Stimulated activated CD8-positive, alpha-beta memory T cell treated with anti-CD3 and anti-CD28 coated beads, Interleukin-7, amount 100 ng/mL, for 48 hours (primary cell): ENCODE measurements around the gene RTN3.
"Not testable (repeated sequence)": the region's sequence is repeated elsewhere in the genome, so short reads cannot be mapped to it uniquely, and the experiment has no call there.

Source experiments
- DNase-seq, 2 donors: peaks; one replicate each; pipeline ENCODE4 v3.0.0-alpha.2; 2020; ENCODE audit warnings: low read depth in 1 of 2; ENCODE audit errors: extremely low read depth in 1 of 2

Gene RTN3, protein sequence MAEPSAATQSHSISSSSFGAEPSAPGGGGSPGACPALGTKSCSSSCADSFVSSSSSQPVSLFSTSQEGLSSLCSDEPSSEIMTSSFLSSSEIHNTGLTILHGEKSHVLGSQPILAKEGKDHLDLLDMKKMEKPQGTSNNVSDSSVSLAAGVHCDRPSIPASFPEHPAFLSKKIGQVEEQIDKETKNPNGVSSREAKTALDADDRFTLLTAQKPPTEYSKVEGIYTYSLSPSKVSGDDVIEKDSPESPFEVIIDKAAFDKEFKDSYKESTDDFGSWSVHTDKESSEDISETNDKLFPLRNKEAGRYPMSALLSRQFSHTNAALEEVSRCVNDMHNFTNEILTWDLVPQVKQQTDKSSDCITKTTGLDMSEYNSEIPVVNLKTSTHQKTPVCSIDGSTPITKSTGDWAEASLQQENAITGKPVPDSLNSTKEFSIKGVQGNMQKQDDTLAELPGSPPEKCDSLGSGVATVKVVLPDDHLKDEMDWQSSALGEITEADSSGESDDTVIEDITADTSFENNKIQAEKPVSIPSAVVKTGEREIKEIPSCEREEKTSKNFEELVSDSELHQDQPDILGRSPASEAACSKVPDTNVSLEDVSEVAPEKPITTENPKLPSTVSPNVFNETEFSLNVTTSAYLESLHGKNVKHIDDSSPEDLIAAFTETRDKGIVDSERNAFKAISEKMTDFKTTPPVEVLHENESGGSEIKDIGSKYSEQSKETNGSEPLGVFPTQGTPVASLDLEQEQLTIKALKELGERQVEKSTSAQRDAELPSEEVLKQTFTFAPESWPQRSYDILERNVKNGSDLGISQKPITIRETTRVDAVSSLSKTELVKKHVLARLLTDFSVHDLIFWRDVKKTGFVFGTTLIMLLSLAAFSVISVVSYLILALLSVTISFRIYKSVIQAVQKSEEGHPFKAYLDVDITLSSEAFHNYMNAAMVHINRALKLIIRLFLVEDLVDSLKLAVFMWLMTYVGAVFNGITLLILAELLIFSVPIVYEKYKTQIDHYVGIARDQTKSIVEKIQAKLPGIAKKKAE

DNA sequence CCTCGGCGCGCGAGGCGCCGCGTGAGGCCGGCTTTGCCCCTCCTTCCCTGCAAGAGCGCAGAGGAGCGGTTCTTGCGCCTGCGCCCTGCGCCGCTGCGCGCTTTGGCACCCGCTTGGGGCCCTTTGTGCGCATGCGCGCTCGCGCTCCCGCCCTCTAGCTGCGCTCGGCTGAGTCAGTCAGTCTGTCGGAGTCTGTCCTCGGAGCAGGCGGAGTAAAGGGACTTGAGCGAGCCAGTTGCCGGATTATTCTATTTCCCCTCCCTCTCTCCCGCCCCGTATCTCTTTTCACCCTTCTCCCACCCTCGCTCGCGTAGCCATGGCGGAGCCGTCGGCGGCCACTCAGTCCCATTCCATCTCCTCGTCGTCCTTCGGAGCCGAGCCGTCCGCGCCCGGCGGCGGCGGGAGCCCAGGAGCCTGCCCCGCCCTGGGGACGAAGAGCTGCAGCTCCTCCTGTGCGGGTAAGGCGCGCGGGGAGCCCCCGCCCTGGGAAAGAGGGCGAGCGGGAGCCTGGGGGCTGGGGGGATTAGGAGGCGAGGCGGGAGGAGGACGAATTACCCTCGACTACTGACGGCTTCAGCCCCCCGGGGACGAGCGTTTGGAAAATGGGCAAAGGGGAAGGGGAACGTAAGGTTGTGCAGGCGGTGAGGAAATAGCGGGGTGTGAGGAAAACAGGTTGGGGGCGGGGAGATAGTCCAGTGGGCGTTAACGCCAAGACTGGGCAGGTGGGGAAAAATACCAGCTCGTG lies at the start of gene RTN3:
TSS of gene RTN3 (plus strand) at position 180 of the 745 bp plus-strand sequence. CDS start at position 317, 137 bp downstream.
- DNase-seq = peak; percentile 96 to 98

DNA sequence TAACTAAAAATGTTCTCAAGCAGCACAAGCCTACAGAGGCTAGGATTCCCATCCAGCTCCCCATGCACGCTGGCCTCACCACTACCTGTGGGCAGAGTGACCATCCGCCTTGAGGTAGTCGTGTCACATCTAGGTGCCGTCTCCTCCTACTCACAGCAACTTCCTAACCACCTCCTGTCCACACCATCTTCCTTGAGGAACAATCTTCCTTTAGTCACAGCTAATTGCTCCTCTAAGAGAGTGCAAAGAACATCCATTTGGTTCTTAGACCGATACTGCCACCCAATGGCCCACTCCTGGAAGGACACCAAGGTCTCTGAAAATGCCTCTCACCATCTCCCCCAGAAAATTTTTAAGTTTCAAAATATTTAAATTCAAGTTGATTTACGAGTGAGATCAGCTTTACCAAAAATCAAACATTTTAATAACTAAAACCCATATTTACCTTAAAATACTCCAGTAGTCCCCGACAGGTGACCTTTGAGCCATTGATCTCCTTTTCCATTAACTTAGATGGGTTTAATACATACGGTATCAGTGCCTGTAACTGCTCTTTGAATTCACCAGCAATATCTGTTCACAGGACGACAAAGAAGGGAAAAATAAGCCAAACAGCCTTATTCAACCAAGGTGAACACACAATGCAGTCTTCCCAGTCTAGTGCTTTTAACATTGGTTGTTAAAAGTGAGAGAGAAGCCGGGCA lies 45.4 kb upstream of the RTN3 start:
- peak; percentile 18 to 25 for DNase-seq

DNA sequence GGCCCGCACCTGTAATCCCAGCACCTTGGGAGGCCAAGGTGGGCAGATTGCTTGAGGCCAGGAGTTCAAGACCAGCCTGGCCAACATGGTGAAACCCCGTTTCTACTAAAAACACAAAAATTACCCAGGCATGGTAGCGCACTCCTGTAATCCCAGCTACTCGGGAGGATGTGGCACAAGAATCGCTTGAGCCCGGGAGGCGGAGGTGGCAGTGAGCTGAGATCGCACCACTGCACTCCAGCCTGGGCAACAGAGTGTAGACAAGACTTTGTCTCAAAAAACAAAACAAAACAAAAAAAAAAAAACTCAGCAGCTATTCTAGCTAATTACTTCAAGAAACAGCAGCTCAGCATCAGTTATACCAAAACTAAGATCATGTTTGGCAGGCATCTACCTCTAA lies 42.9 kb upstream of the RTN3 start:
- not testable (repeated sequence) for DNase-seq

DNA sequence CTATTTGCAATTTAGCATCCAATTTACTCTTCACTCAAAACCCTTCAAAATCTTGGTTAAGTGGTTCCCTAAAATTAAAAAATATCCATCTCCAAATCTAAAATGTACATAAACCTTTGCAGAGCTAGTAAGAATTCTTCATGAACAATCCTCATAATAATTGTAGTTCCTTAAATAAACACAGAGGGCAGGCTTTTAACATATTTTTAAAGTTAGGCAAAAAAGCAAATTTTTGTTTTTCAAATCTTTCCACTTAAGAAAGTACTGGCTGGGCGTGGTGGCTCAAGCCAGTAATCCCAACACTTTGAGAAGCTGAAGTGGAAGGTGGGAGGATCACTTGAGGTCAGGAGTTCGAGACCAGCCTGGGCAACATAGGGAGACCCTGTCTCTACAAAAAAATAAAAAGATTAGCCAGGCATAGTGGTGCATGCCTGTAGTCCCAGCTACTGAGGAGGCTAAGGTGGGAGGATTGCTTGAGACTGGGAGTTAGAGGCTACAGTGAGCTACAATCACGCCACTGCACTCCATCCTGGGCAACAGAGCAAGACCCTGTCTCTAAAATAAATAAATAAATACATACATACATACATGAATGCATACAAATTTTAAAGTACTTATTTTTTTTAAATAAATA lies 42.0 kb upstream of the RTN3 start:
- no peak for DNase-seq

DNA sequence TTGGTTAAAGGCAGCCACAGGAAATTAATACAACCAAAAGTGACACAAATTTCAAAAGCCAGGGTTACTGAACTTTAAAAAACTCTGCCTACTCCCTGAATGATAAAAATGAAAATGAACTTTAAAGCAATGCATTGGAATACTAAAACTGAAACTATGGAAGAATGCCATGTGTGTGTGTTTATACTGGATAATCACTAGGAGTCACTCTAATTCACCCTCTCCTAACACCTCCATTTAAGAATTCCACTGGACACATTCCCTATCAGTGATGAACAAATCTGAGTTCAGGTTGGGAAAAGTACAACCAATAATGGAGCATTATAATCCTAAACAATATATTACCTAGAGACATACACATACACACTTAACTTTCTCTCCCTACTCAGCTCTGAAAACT lies 39.6 kb upstream of the RTN3 start:
- no peak for DNase-seq

DNA sequence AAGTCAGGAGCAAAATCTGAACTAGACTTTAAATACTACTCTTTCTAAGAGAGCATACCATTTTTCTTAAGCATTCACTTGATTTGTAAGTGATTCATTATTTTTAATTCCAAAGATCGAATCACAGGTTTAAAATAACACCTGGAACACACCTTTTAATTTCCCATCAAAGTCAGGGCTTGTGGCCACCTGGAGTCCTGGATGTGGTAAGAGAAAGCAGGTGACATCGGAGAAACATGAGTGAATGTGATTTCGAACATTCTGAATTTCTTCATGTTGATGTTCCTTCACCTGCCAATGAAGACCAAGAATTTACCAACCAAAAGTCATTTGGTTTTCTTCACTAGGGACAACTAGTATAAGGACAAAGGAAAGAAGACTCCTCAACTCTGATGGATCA lies 38.1 kb upstream of the RTN3 start:
- no peak for DNase-seq

DNA sequence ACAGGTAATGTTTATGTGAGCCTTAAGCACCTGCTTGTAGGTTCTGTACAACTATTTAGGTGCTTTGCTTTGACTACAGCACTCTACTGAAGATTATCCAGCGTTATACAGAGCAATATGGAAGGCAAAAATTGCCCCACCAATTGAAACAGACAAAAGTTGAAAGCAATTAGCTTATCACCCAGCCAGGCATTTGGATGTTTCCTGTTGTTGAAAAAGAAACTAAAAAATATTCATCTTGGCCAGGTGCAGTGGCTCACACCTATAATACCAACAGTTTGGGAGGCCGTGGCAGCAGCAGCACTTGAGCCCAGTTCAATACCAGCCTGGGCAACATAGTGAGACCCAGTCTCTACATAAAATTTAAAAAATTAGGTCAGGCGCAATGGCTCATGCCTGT lies 28.6 kb upstream of the RTN3 start:
- DNase-seq = no peak

DNA sequence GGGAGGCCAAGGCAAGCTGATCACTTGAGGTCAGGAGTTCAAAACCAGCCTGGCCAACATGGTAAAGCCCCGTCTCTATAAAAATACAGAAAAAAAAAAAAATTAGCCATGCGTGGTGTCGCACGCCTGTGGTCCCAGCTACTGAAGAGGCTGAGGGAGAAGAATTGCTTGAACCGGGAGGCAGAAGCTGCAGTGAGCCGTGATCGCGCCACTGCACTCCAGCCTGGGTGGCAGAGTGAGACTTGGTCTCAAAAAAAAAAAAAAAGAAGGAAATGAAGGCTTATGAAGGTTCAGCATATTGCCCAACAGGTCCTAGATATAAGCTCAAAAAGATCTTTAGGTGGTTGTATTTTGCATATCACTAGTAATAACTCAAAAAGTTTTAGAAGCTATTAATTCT lies 20.3 kb upstream of the RTN3 start:
- no peak for DNase-seq

DNA sequence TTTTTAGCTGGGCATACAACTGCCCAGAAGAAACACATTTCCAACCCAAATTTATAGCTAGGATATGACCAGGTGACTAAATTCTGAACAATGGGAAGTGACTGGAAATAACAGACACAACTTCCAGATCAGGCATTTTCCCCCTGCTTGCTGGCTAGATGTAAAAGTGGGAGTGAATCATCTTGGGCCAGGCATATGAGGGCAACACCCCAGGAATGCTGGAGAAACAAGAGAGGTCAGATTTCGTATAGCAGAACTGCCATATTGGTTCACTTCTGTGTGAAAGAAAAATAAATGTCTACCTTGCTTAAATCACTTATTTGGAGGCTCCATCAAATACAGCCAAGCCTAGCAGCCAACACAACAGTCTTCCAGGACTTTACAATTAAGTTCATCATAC lies 17.5 kb upstream of the RTN3 start:
- DNase-seq = no peak

DNA sequence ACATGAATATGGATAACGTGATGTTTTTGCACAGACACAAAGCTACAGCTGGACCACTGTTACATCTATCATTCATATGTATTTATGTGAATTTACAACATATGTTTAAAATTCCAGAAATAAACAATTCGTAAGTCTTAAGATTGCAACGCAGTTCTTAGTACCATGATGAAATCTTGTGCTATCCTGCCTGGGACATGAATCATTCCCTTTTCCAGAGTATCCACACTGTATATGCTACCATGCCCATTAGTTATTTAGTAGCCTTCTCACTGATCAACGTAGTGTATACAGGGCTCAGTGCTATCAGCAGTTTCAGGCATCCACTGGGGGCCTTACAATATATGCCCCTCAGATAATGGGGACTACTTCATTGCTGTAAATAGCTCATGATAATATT lies 14.4 kb upstream of the RTN3 start:
- no peak for DNase-seq

DNA sequence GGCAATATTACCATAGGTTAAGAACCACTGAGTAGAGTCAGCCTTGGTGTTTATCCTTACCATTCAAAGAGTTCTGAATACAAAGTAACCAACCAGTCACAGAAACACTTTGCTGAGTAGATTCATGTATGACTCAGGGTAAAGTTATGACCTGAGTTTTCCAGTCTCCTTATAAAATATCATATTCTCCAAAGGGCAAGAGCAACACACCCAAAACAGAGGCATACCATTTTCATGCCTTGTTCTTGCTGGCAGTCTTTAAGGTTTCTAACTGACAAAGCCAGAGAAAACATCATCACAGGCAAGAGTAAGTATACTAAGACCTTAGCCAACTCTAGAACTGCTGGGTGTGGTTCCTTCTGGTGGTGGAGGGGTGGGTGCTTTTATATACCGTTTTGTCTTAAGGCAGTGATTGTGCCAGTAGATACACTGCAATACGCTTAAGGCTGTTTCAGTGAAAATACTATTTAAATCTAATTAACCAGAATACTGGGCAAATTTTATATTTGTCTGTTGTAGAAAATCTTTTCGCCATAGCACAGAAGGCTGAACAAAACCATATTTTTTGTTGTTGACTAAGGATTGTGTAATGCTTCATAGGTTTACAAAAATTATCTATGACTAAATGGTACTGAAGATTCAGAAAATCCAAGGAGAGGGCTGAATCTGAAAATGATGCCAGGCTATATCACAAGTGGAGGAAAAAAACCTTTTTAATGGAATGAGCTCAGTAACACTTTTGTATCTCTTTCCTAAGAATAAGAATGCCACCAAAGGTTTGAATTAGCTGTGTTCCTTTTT lies 13.1 kb upstream of the RTN3 start:
- DNase-seq = no peak

DNA sequence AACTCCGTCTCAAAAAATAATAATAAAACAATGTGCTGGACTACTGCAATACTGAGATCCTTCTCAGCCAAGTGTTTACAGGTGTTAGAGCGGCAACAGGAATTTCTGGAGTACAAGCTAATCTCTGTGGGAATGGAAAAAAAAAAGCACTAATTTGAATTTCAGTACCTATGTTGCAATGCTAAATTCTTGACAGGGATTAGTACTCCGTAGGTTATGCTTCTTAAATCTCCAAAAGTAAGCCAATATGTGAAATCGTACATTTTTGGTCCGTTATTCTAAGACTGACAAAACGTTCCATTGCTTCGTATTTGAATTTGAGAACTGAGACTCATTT lies 11.2 kb upstream of the RTN3 start:
- no peak for DNase-seq

DNA sequence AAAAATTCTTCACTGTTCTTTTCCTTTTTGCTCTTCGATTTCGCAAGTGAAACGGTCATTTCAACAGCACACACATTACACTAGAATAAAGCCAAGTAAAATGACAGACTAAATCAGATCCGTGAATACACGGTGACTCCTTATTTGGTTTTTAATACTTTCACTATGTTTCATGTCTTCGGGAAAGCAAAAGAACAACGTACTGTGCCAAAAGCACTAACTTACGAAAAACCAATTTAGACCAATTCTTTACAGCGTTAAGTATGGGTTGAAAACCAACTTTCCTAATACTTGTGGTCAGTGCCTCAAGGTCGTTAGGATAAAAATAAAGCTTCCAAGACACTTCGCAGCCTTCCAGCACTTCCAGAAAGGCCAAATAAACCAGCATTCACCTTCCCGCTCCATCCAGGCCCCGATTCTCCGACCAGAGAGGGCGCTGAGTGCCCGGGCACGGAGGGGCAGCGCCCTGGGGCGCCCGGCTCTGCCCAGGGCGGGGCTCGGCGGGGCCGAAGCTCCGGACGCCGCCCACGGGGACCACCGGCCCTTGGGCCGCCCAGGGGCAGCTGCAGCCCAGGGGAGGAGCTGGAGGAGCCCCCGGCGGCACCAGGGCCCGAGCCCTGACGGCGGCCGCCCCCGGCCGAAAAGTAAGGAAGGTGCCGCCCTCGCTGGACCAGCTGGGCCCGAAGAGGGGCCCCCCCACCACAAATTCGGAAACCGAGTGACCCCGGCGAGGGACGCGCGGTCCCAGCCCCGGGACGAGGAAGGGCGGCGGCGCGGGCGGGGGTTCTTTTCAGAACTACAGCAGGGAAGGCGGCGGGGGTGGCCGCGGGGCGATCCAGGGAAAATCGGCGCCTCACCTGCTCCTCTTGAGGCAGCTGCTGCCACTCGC lies 10.6 kb upstream of the RTN3 start:
- no peak for DNase-seq

DNA sequence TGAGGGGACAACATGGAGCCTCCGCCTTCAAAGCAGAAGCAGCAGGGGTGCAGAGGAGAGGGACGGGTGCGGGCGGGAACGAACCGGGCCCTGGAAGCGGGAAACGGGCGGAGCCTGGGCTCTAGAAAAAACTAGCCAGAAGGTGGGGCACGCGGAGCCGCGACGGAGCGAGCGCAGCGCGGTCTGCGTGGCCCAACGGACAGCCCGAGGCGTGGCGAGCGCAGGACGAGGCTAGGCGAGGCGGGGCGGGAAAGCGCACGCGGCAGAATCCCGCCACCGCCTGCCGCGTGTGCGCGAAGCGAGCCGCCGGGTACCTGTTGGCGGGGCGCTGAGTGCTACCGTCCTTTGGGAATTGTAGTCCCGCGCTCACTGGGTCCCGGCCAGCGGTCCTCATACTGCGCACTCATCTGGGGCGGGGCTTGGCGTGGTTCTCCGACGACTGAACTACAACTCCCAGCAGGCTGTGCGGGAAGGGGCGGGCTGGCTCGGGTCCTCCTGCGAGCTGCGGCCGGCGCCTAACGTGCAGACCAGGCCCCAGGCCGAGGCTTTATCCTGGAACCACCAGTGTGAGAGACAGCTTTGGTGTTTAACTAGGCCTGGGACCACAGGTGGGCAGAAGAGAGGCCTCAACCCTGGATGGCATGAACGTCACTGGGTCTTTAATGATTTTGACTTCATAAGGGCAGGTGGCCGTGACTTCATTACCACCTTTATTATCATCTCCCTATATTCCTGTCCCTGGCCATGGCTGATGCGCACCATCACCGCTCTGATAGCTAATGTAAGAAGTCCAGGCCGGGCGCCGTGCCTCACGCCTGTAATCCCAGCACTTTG lies 9.8 kb upstream of the RTN3 start, which contains the start of gene ATL3:
TSS of gene ATL3 (minus strand) at position 55 of the 834 bp plus-strand sequence. CDS start at position 14, 41 bp downstream.
- DNase-seq = peak; percentile 77 to 94

DNA sequence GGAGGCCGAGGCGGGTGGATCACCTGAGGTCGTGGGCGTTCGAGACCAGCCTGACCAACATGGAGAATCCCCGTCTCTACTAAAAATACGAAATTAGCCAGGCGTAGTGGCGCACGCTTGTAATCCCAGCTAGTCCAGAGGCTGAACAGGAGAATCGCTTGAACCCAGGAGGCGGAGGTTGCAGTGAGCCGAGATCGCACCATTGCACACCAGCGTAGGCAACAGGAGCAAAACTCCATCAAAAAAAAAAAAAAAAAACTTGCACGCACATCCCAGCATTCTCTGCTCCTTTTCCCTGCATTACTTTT lies 9.2 kb upstream of the RTN3 start:
- no peak for DNase-seq

DNA sequence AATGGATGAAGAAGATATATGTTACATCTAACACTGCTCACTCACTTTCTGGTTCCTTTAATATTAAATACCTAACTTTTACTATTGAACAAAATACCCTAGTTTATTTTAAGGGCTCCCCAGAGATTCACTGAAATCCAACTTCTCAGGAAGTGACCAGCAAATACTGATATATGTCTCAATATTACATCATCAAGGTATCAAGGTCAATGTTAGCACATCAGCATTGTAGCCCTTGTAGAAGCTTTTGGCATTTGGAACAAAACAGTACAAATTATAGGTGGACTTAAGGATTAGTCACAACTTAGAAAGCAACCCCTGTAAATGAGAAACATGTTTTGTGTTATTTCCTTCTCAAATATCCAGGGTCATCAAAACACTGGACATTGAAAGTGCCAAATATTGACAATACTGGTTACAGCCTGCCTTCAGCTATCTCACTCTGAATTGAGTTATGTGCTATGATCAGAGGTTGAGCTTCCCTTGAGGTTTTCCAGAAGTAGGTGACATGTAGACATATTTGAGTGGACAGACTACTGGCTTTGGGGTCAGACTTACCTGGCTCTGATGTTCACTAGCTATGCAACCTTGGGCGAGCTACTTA lies 8.3 kb upstream of the RTN3 start:
- no peak for DNase-seq

DNA sequence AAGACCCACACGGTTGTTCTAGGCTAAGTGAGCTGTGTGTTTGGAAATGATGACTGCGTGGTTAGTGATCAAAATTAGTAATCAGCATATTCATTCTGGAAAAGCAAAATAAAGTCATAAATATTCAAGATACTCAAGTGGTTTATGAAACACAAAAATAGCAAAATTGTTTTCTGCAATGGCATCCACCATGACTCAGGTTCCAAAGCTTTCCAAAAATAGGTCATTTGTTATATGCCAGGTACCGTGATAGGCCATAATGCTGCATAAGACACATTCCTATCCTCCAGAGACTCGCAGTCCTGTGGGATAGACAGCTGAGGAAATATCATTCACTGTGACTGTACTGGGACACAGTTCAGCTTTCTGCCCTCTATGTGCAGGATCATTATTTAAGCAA lies 7.7 kb upstream of the RTN3 start:
- no peak for DNase-seq
